Activated naive CD4-positive, alpha-beta T cell treated with anti-CD3 and anti-CD28 coated beads, Interleukin-2, amount 10 ng/mL, durations not matched to agents 7 days and 5 days (primary cell): ENCODE results near the gene RHO.
"Not testable (repeated sequence)": the region's sequence is repeated elsewhere in the genome, so short reads cannot be mapped to it uniquely, and the experiment has no call there.

Experiments
- CTCF ChIA-PET: fragments of 350-600 bp; sonication (Branson Sonifier 250); formaldehyde crosslinking; loops from one replicate; lab custom pipeline; 2021; ENCODE audit warnings: antibody characterized with exemption; lab: Charles Lee
- DNase-seq: peaks from one replicate; pipeline ENCODE4 v3.0.0-alpha.2; 2020
- H3K27ac Mint-ChIP-seq: one replicate; pipeline ENCODE4 v1.8.0; 2021; ENCODE audit warnings: mild to moderate bottlenecking, moderate library complexity, mixed read lengths
- H3K27me3 Mint-ChIP-seq: one replicate; pipeline ENCODE4 v1.8.0; 2021; ENCODE audit warnings: mild to moderate bottlenecking, mixed read lengths
- H3K36me3 Mint-ChIP-seq: one replicate; pipeline ENCODE4 v1.8.0; 2021; ENCODE audit warnings: mixed read lengths
- H3K4me1 Mint-ChIP-seq: one replicate; pipeline ENCODE4 v1.8.0; 2021; ENCODE audit warnings: mixed read lengths
- H3K4me3 Mint-ChIP-seq: one replicate; pipeline ENCODE4 v1.8.0; 2021; ENCODE audit warnings: mild to moderate bottlenecking, moderate library complexity, mixed read lengths
- H3K9me3 Mint-ChIP-seq: one replicate; pipeline ENCODE4 v1.8.0; 2021; ENCODE audit warnings: mixed read lengths

Gene RHO

DNA sequence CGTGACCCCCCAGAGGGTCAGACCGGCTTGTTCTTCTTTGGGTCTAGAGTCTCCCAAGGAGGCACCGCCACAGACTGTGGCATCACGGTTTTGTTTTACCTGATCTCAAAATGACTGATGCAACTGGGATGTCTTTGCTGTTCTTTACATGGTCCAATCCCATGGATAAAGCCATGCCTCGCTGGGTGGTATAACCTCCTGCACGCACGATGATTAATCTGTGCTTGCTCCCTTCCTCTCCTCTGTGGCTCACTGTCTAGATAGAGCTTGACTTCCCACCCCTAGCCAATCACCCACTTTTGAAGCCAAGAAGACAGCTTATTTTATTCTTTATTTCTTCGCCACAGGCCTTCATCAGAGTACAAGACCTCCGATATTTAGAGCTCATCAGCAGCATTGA lies 36.6 kb upstream of the RHO start:
- Mint-ChIP-seq H3K27me3 (no peaks in the 10 kb centered on the region), H3K9me3 (no peaks in the 10 kb centered on the region), H3K27ac (no peak overlapping the region), H3K4me3 (no peak overlapping the region), H3K4me1 (no peaks in the 10 kb centered on the region), H3K36me3 (peaks cover 3% of the 10 kb centered on the region)
- CTCF ChIA-PET: interaction anchor here (1.2 to 4.5 kb wide), 5 partner anchors 12 to 442 kb away, joined by 4 to 39 read pairs (median 5); no protein-coding TSS in a partner anchor
- no peak for DNase-seq

DNA sequence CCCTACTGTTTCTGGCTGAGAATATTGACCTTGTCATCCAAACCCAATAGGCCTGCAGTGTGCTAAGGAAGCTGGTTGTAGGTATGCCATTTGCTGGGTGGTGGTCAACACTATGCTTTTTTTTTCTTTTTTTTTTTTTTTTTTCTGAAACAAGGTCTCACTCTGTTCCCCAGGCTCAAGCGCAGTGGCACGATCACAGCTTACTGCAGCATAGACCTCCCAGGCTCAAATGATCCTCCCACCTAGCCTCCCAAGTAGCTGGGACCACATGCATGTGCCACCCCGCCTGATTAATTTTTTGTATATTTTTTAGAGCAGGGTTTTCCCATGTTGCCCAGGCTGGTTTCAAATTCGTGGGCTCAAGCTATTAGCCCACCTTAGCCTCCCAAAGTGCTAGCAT lies 35.7 kb upstream of the RHO start:
- Mint-ChIP-seq H3K4me1 (no peaks in the 10 kb centered on the region), H3K9me3 (no peaks in the 10 kb centered on the region), H3K4me3 (no peak overlapping the region), H3K27me3 (no peaks in the 10 kb centered on the region), H3K36me3 (peaks cover 3% of the 10 kb centered on the region), H3K27ac (no peak overlapping the region)
- CTCF ChIA-PET: interaction anchor here (0.8 to 4.5 kb wide), 5 partner anchors 35 to 449 kb away, joined by 3 to 39 read pairs (median 5); no protein-coding TSS in a partner anchor
- no peak for DNase-seq

GRCh38 chr3:129493206-129493605 lies 35.2 kb upstream of the RHO start:
- Mint-ChIP-seq H3K9me3 (no peaks in the 10 kb centered on the region), H3K4me3 (no peak overlapping the region), H3K27ac (no peak overlapping the region), H3K36me3 (peaks cover 3% of the 10 kb centered on the region), H3K4me1 (no peaks in the 10 kb centered on the region), H3K27me3 (no peaks in the 10 kb centered on the region)
- no peak for DNase-seq
- CTCF ChIA-PET: interaction anchor here (0.8 to 4.5 kb wide), 4 partner anchors 35 to 448 kb away, joined by 3 to 39 read pairs (median 4); no protein-coding TSS in a partner anchor

DNA sequence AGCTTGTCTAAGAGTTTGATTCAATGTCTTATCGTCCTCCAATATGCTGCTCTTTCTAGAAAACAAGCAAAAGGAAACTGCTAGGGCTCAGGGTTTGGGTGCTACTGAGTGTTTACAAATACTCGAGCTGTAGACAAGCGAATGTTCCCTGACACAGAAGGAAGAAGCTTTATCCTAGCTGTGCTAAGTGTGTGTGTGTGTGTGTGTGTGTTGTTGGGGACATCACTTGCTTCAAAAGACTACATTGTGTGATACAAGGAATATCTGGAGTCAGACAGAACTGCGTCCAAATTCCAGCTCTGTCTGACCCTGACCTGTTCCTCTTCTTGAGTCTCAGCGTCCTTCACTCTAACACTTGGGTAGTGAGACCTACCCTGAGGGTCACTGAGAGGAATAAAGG lies 33.9 kb upstream of the RHO start:
- not testable (repeated sequence) for H3K4me1 Mint-ChIP-seq, H3K27ac Mint-ChIP-seq, H3K36me3 Mint-ChIP-seq, DNase-seq, H3K27me3 Mint-ChIP-seq, H3K9me3 Mint-ChIP-seq, H3K4me3 Mint-ChIP-seq
- CTCF ChIA-PET: interaction anchor here (1.5 kb wide), 1 partner anchor 133 kb away, joined by 3 read pairs; no protein-coding TSS in a partner anchor

- DNase-seq, H3K9me3 Mint-ChIP-seq, H3K4me3 Mint-ChIP-seq, H3K27me3 Mint-ChIP-seq, H3K27ac Mint-ChIP-seq, H3K4me1 Mint-ChIP-seq, H3K36me3 Mint-ChIP-seq: not testable (repeated sequence)
- CTCF ChIA-PET: interaction anchor here (1.5 kb wide), 1 partner anchor 133 kb away, joined by 3 read pairs; no protein-coding TSS in a partner anchor
These were observed 33.3 kb upstream of the RHO start for GRCh38 chr3:129495006-129495639.

GRCh38 chr3:129497876-129498275 lies 30.6 kb upstream of the RHO start:
- H3K4me3 Mint-ChIP-seq, H3K27ac Mint-ChIP-seq, H3K4me1 Mint-ChIP-seq, CTCF ChIA-PET, H3K27me3 Mint-ChIP-seq, H3K9me3 Mint-ChIP-seq, H3K36me3 Mint-ChIP-seq, DNase-seq: not testable (repeated sequence)

GRCh38 chr3:129498603-129499488 lies 29.6 kb upstream of the RHO start:
- H3K27me3 Mint-ChIP-seq, H3K9me3 Mint-ChIP-seq, DNase-seq, CTCF ChIA-PET, H3K36me3 Mint-ChIP-seq, H3K4me1 Mint-ChIP-seq, H3K27ac Mint-ChIP-seq, H3K4me3 Mint-ChIP-seq: not testable (repeated sequence)

GRCh38 chr3:129499604-129500333 lies 28.7 kb upstream of the RHO start:
- H3K36me3 Mint-ChIP-seq, H3K27ac Mint-ChIP-seq, H3K9me3 Mint-ChIP-seq, H3K27me3 Mint-ChIP-seq, DNase-seq, H3K4me3 Mint-ChIP-seq, H3K4me1 Mint-ChIP-seq: not testable (repeated sequence)
- CTCF ChIA-PET: interaction anchor here (1.5 kb wide), 1 partner anchor 9 kb away, joined by 5 read pairs; no protein-coding TSS in a partner anchor

- Mint-ChIP-seq H3K27me3 (no peaks in the 10 kb centered on the region), H3K4me1 (no peaks in the 10 kb centered on the region), H3K9me3 (no peaks in the 10 kb centered on the region), H3K36me3 (no peaks in the 10 kb centered on the region), H3K4me3 (no peak overlapping the region), H3K27ac (no peak overlapping the region)
- DNase-seq: no peak
- CTCF ChIA-PET: interaction anchor here (1.5 kb wide), 1 partner anchor 10 kb away, joined by 5 read pairs; no protein-coding TSS in a partner anchor
These were observed 28.1 kb upstream of the RHO start for GRCh38 chr3:129500334-129500658.

GRCh38 chr3:129501630-129502029 lies 26.8 kb upstream of the RHO start:
- no peak overlapping the region for H3K27ac Mint-ChIP-seq
- H3K9me3 Mint-ChIP-seq: no peaks in the 10 kb centered on the region
- no peaks in the 10 kb centered on the region for H3K27me3 Mint-ChIP-seq
- no peak overlapping the region for H3K4me3 Mint-ChIP-seq
- H3K36me3 Mint-ChIP-seq: no peaks in the 10 kb centered on the region
- CTCF ChIA-PET: interaction anchor here (0.9 to 1.3 kb wide), 2 partner anchors 12 to 16 kb away, joined by 3 read pairs; no protein-coding TSS in a partner anchor
- H3K4me1 Mint-ChIP-seq: no peaks in the 10 kb centered on the region
- no peak for DNase-seq

DNA sequence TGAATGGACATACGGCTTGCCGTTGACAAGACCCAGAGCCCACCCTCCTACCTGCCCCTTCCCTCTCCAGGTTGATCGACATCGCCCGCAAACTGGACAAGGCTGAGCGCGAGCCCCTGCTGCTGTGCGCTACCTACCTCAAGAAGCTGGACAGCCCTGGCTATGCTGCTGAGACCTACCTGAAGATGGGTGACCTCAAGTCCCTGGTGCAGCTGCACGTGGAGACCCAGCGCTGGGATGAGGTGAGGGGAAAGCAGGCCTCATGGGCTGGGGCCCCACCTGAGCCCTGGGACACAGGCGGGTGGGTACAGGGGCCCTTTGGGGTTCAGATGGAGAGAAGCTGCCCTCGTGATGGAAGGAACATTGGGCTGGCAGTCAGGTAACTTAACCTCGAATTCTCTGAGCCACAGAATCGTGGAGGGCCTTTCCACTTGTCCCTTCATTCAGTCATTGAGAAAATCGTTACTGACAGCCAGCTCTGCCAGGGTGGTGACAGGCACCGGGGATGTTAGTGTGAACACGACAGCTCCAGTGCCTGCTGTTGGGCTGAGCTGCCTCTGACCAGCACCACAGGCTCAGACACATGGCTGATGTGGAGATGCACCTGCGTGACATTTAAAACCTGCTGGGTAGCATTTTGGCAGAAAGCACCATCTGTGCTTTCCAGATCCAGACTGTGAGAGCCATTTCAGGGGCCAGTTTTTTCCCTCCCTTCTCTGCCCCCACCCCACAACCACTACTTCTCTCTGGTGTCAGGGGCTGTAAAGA lies 25.6 kb upstream of the RHO start:
- no peaks in the 10 kb centered on the region for H3K4me1 Mint-ChIP-seq
- no peaks in the 10 kb centered on the region for H3K9me3 Mint-ChIP-seq
- H3K36me3 Mint-ChIP-seq: no peaks in the 10 kb centered on the region
- no peak overlapping the region for H3K27ac Mint-ChIP-seq
- CTCF ChIA-PET: interaction anchor here (0.9 to 1.3 kb wide), 2 partner anchors 13 to 17 kb away, joined by 3 read pairs; no protein-coding TSS in a partner anchor
- H3K4me3 Mint-ChIP-seq: no peak overlapping the region
- H3K27me3 Mint-ChIP-seq: no peaks in the 10 kb centered on the region
- no peak for DNase-seq

DNA sequence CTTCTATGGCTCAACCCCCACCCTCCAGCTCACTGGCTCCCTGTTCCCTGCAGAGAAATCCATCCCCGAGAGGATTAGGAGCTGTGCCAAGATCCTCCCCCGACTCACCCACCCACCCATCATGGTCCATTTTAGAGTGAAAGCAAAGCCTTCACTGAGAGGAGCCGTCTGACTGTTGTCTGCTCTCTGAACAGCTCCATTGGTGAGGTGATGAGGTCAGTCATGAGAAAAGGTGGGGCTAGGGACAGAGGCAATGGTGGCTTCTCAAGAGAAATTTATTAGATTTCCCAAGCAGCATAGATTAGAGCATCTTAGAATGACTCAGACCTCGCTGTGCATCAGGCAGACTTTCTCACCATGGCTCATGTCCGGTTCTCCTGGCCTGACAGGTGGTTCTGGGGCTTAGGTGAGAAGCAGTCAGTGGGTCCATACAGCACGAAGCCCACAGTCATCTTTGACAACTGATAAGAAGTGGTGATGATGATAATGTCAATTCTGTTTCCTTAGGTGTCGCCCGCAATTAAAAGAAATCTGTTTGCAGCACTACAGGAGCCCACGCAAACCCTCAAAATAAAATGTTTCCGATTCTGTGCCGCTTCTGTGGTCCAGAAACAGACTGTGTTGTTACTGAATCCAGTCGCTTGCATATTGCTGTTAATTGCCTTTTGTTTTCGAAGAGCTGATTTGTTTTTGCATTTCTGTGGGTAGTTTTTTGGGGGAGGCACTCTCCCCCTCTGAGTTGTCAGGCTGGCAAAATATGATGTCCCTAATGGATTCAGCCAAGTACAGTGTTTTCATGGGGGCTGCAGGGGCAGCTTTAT lies 24.8 kb upstream of the RHO start:
- Mint-ChIP-seq H3K4me1 (no peaks in the 10 kb centered on the region), H3K4me3 (no peak overlapping the region)

More for the DNA sequence above, 24.8 kb upstream of the RHO start:
- Mint-ChIP-seq H3K27me3 (no peaks in the 10 kb centered on the region), H3K36me3 (no peaks in the 10 kb centered on the region), H3K27ac (no peak overlapping the region), H3K9me3 (no peaks in the 10 kb centered on the region)
- CTCF ChIA-PET: interaction anchor here (1.8 kb wide), 1 partner anchor 13 kb away, joined by 5 read pairs; no protein-coding TSS in a partner anchor
- no peak for DNase-seq
